ENCODE data around the gene VBP1.
"Not testable (repeated sequence)": the region's sequence is repeated elsewhere in the genome, so short reads cannot be mapped to it uniquely, and the experiment has no call there.

VBP1 gene

GRCh38 chrX:155266439-155266838, 50.2 kb downstream of the VBP1 start:
- no peak for DNase-seq

- DNase-seq = not testable (repeated sequence)
Measured at GRCh38 chrX:155267995-155268394, 51.7 kb downstream of the VBP1 start.

- DNase-seq = no peak
Measured at GRCh38 chrX:155270969-155271368, 54.7 kb downstream of the VBP1 start.

GRCh38 chrX:155279873-155280272, 63.6 kb downstream of the VBP1 start:
- no peak for DNase-seq

All from DMS 273 treated with DMSO at 0.1 percent for 48 hours (cell line).